Measurements from ENCODE around the gene KRT75. TPM values are rescaled to one million over a fixed set of nuclear protein-coding genes. Genes with fewer than 3 reads are reported as not detected.

The KRT75 gene
- total RNA-seq, 6 experiments from 2014 or later: not detected

DNA sequence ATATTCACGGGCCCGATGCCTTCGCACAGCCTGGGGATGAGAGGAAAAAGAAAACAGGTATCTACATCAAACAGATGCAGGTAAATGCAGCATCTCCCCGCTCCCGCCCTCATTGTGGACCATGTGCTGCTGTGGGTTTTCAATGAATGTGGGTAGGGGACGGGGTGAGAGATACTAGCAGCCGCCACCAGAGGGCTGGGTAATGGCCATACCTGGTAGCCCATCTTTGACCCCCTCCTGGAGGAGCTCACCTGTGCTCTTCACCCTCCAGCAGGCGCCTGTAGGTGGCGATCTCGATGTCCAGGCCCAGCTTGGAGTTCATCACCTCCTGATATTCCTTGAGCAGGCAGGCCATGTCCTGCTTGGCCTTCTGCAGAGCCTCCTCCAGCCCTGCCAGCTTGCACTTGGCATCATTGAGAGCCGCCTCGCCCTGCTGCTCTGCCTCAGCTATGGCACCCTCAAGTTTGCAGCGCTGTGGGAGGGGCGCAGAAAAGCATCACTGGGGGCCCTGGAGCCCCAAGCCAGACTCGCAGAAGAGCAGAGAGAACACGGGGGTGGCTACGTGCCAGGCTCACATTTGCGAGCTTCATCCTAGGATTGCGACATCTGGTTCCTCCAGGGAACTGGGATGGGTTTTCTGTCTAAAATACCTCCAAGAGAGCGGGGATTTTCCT, 38.3 kb downstream of the KRT75 start:
- no peak overlapping the region for H3K4me3 ChIP-seq
- H3K27me3 ChIP-seq: no peaks in the 10 kb centered on the region
- ATAC-seq (no peak), DNase-seq (no peak)
- TF ChIP-seq, protein P1, sequence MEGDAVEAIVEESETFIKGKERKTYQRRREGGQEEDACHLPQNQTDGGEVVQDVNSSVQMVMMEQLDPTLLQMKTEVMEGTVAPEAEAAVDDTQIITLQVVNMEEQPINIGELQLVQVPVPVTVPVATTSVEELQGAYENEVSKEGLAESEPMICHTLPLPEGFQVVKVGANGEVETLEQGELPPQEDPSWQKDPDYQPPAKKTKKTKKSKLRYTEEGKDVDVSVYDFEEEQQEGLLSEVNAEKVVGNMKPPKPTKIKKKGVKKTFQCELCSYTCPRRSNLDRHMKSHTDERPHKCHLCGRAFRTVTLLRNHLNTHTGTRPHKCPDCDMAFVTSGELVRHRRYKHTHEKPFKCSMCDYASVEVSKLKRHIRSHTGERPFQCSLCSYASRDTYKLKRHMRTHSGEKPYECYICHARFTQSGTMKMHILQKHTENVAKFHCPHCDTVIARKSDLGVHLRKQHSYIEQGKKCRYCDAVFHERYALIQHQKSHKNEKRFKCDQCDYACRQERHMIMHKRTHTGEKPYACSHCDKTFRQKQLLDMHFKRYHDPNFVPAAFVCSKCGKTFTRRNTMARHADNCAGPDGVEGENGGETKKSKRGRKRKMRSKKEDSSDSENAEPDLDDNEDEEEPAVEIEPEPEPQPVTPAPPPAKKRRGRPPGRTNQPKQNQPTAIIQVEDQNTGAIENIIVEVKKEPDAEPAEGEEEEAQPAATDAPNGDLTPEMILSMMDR (IDR thresholded peaks at IDR 0.05): peak in 2 of 4 donors; percentile 14 to 25
- no peak for TF ChIP-seq POLR2A (IDR thresholded peaks at IDR 0.05)
- intact Hi-C loops (cut with DNase I): loop anchor here in 1 of 2 donors (10.0 kb wide), 1 partner anchor 169 kb away; no protein-coding TSS in a partner anchor
- WGBS (ENCODE audit: insufficient coverage, low coverage, low lambda C conversion rate, missing lambda C conversion rate): 47% methylated on average over 6 of the region's 20 CpGs
- H3K9me3 ChIP-seq: no peaks in the 10 kb centered on the region
- H3K27ac ChIP-seq: no peak overlapping the region
- H3K4me1 ChIP-seq: no peaks in the 10 kb centered on the region
- H3K36me3 ChIP-seq: no peaks in the 10 kb centered on the region

DNA sequence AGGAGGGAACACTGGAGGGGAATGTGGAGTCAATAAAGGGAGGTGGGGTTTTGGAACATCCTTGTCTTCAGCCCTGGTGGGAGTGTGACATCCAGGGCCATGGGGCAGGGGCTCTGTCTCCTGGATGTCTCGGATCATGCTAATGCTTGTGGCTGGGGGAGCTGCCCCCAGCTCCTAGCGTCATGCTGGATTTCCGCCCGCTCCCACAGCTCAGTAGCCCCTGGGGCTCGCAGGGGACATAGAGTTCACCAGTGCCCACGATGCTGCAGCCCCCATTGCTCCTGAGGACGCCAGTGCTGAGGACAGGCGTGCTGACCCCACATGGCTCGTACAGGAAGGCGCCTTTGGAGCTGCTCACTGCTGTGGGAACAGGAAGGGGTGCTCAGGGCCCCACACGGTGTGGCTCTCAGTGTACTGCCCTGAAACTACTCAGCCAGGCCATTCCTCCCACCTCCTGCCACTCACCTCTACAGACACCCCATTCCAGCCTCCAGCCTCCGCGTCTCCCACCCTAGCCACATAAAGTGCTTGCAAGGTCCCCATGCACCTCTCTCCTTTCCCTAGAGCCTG, 39.2 kb downstream of the KRT75 start:
- no peak for ATAC-seq
- Histone ChIP-seq H3K36me3 (no peaks in the 10 kb centered on the region), H3K4me3 (no peak overlapping the region), H3K27ac (no peak overlapping the region), H3K27me3 (no peaks in the 10 kb centered on the region), H3K4me1 (no peaks in the 10 kb centered on the region), H3K9me3 (no peaks in the 10 kb centered on the region)
- TF ChIP-seq, protein P1 (IDR thresholded peaks at IDR 0.05): no peak
- TF ChIP-seq POLR2A (IDR thresholded peaks at IDR 0.05): no peak
- DNase-seq: no peak
- intact Hi-C loops (cut with DNase I): loop anchor here in 1 of 2 donors (10.0 kb wide), 1 partner anchor 170 kb away; no protein-coding TSS in a partner anchor
- no CpG with 5 or more reads among the region's 13 CpGs for WGBS (ENCODE audit: insufficient coverage, low coverage, low lambda C conversion rate, missing lambda C conversion rate)

DNA sequence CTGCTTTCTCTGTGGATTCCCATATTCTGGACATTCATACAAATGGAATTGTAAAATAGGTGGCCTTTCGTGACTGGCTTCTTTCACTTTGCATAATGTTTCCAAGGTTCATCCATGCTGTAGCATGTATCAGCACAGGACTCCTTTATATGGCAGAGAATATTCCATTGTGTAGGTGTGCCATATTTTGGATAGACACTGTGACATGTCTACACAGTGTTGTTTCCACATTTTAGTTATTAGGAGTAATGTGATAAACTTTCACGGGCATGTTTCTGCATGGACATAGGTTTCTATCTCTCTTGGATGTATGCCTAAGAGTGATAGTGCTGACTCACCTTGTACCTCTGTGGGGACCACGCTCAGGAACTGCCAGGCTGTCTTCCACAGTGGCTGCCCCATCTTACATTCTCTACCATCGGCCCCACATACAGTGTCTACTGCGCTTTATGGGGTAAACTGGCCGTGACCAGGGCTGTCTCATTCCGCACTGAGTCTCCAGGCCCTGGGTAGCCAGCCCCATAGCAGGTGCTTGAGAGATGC, 41.6 kb downstream of the KRT75 start:
- DNase-seq (no peak), ATAC-seq (no peak)
- no peaks in the 10 kb centered on the region for H3K27me3 ChIP-seq
- H3K9me3 ChIP-seq: no peaks in the 10 kb centered on the region
- 68% methylated on average over 3 of the region's 7 CpGs for WGBS (ENCODE audit: insufficient coverage, low coverage, low lambda C conversion rate, missing lambda C conversion rate)
- H3K36me3 ChIP-seq: no peaks in the 10 kb centered on the region
- H3K4me1 ChIP-seq: no peaks in the 10 kb centered on the region
- TF ChIP-seq POLR2A (IDR thresholded peaks at IDR 0.05): no peak
- TF ChIP-seq, protein P1 (IDR thresholded peaks at IDR 0.05): no peak
- no peak overlapping the region for H3K27ac ChIP-seq
- intact Hi-C loops (cut with DNase I): loop anchor here in 1 of 2 donors (10.0 kb wide), 1 partner anchor 172 kb away; no protein-coding TSS in a partner anchor
- H3K4me3 ChIP-seq: no peak overlapping the region

- ATAC-seq (no peak), DNase-seq (no peak)
- Histone ChIP-seq H3K4me1 (no peaks in the 10 kb centered on the region), H3K9me3 (no peaks in the 10 kb centered on the region), H3K27ac (no peak overlapping the region), H3K36me3 (no peaks in the 10 kb centered on the region), H3K27me3 (no peaks in the 10 kb centered on the region), H3K4me3 (no peak overlapping the region)
- intact Hi-C loops (cut with DNase I): loop anchor here in 1 of 2 donors (10.0 kb wide), 1 partner anchor 173 kb away; no protein-coding TSS in a partner anchor
- TF ChIP-seq, protein P1 (IDR thresholded peaks at IDR 0.05): no peak
- TF ChIP-seq POLR2A (IDR thresholded peaks at IDR 0.05): no peak
- 20% methylated on average over 1 of the region's 4 CpGs for WGBS (ENCODE audit: insufficient coverage, low coverage, low lambda C conversion rate, missing lambda C conversion rate)
Measured at GRCh38 chr12:52391618-52392002, 42.6 kb downstream of the KRT75 start.

All from right lobe of liver (tissue), 6 donors.